Tibial artery (tissue), 4 donors: ENCODE measurements around the gene SLC5A5.

Source experiments
- DNase-seq, 2 donors: peaks; one replicate each; pipeline ENCODE4 v3.0.0-alpha.2; 2019
- H3K27ac ChIP-seq, 2 donors: fragments of 200-600 bp; sonication (generic) in 1 of 2; 1 replicate in 1 of 2; 2 replicates in 1 of 2; pipeline ENCODE4 v1.5.1; 2018 to 2019; ENCODE audit warnings: mild to moderate bottlenecking in 1 of 2
- H3K27me3 ChIP-seq, 2 donors: fragments of 200-600 bp; sonication (generic) in 1 of 2; one replicate each; pipeline versions ENCODE4 v1.5.1 to v1.6.0; 2016 to 2019
- H3K36me3 ChIP-seq, 3 donors: fragments of 200-600 bp; sonication (generic) in 2 of 3; one replicate each; pipeline ENCODE4 v1.5.1; 2016 to 2019; ENCODE audit warnings: mild to moderate bottlenecking in 2 of 3
- H3K4me1 ChIP-seq, 4 donors: fragments of 200-600 bp; sonication (generic) in 2 of 4; 1 replicate in 3 of 4; 2 replicates in 1 of 4; pipeline ENCODE4 v1.5.1; 2016 to 2019
- H3K4me3 ChIP-seq, 2 donors: fragments of 200-600 bp; sonication (generic) in 1 of 2; 1 replicate in 1 of 2; 2 replicates in 1 of 2; pipeline ENCODE4 v1.5.1; 2018 to 2019; ENCODE audit warnings: mild to moderate bottlenecking in 2 of 2
- H3K9me3 ChIP-seq, 3 donors: fragments of 200-600 bp; sonication (generic) in 1 of 3; one replicate each; pipeline ENCODE4 v1.5.1; 2016 to 2019
- CTCF ChIP-seq, 2 experiments: fragments of 200-600 bp in 1 of 2; fragments of 450-650 bp in 1 of 2; IDR thresholded peaks; one replicate each; pipeline ENCODE4 v1.5.1; 2017 to 2019; ENCODE audit warnings: antibody characterized with exemption in 2 of 2, mild to moderate bottlenecking in 1 of 2, moderate library complexity in 1 of 2
- intact Hi-C: fragments of 100-400 bp; cut with DNase I; formaldehyde crosslinking; loops from one replicate; pipeline ENCODE4 v1.15.0; 2023; ENCODE audit warnings: low total_unique reads

The SLC5A5 gene

GRCh38 chr19:17933414-17934129 is 61.8 kb downstream of the SLC5A5 start:
- intact Hi-C loops: loop anchor here (5.0 kb wide), 1 partner anchor 76 kb away; the partner anchor contains the start of gene RPL18A
- no peak for TF ChIP-seq CTCF (IDR thresholded peaks at IDR 0.05)
- no peak for DNase-seq
- Histone ChIP-seq H3K4me1 (peaks cover 0 to 26% (median 18%) of the 10 kb centered on the region in 4 donors), H3K27me3 (no peaks in the 10 kb centered on the region), H3K9me3 (no peaks in the 10 kb centered on the region), H3K27ac (peak overlapping the region; percentile 69 to 79), H3K4me3 (peak overlapping the region; percentile 64 to 88), H3K36me3 (peaks cover 0 to 25% (median 15%) of the 10 kb centered on the region in 3 donors)

DNA sequence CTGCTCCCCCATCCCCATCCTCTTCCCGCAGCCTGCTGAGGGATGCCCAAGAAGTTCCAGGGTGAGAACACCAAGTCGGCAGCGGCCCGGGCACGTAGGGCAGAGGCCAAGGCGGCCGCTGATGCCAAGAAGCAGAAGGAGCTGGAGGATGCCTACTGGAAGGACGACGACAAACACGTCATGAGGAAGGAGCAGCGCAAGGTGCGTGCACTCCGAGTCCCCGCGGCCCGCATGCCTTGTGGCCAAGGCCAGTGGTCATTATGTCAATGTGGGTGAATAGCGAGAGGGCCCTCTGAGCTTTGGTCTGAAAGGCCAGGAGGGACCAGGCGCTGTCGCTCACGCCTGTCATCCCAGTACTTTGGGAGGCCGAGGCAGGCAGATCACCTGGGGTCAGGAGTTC is 64.6 kb downstream of the SLC5A5 start:
- peaks cover 0 to 53% (median 37%) of the 10 kb centered on the region in 3 donors for H3K36me3 ChIP-seq

GRCh38 chr19:17937371-17937900 is 65.7 kb downstream of the SLC5A5 start:
- peaks cover 0 to 19% (median 13%) of the 10 kb centered on the region in 4 donors for H3K4me1 ChIP-seq
- H3K36me3 ChIP-seq: peaks cover 0 to 64% (median 37%) of the 10 kb centered on the region in 3 donors
- no peaks in the 10 kb centered on the region for H3K27me3 ChIP-seq
- no peak overlapping the region for H3K4me3 ChIP-seq
- no peak for DNase-seq
- no peak for TF ChIP-seq CTCF (IDR thresholded peaks at IDR 0.05)
- intact Hi-C loops: no loop called here
- no peak overlapping the region for H3K27ac ChIP-seq
- no peaks in the 10 kb centered on the region for H3K9me3 ChIP-seq

More for the DNA sequence above, 64.6 kb downstream of the SLC5A5 start:
- intact Hi-C loops: no loop called here
- DNase-seq: no peak
- Histone ChIP-seq H3K27ac (no peak overlapping the region), H3K27me3 (no peaks in the 10 kb centered on the region), H3K4me3 (no peak overlapping the region), H3K4me1 (peaks cover 0 to 26% (median 18%) of the 10 kb centered on the region in 4 donors), H3K9me3 (no peaks in the 10 kb centered on the region)
- no peak for TF ChIP-seq CTCF (IDR thresholded peaks at IDR 0.05)

DNA sequence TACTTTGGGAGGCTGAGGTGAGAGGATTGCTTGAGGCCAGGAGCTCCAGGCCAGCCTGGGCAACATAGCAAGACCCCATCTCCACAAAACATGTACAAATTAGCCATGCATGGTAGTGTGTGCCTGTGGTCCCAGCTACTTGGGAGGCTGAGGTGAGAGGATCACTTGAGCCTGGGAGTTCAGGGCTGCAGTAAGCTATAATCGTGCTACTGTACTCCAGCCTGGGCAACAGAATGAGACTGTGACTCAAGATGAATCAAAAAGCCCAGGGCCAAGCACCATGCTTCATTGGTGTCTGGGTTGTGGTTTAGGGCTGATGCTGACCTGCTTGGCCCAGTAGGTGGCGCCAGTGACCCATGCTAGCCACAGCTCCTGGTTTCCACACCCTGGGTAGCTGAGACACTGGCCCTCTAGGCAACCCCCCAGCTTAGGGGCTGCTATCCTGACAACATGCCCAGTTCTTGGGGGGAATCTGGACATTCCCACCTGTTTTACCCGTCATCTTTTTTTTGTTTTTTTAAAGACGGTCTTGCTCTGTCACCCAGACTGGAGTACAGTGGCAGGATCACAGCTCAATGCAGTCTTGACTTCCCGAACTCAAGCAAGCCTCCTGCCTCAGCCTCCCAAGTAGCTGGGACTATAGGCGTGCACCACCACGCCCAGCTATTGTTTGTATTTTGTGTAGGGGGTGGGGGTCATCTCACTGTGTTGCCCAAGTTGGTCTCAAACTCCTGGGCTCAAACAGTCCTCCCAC is 66.5 kb downstream of the SLC5A5 start:
- TF ChIP-seq CTCF (IDR thresholded peaks at IDR 0.05): peak; percentile 93 to 94
- H3K9me3 ChIP-seq: no peaks in the 10 kb centered on the region
- peak; percentile 71 to 82 for DNase-seq
- H3K27me3 ChIP-seq: no peaks in the 10 kb centered on the region
- intact Hi-C loops: loop anchor here (2.0 kb wide), 1 partner anchor 59 kb away; no protein-coding TSS in a partner anchor
- H3K4me3 ChIP-seq: no peak overlapping the region
- no peak overlapping the region for H3K27ac ChIP-seq
- peaks cover 0 to 72% (median 42%) of the 10 kb centered on the region in 3 donors for H3K36me3 ChIP-seq
- H3K4me1 ChIP-seq: peaks cover 0 to 18% (median 12%) of the 10 kb centered on the region in 4 donors

DNA sequence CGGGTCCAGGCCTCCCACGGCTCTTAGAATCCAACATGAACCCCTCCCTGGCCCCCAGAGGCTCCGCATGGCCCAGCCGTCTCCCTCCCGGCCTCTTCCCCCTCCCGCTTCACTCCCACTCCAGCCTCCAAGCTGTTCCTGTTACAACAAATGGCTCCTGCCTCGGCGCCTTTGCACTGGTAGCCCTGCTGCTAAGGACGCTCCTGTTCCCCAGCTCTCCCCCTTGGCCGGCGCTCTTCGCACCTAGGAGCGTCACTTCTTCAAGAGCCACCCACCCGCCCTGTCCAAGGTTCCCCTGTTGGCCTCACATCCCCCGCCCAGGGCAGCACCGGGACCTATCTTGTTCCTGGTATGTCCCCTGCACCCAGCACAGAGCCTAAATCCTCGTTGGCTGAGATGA is 70.4 kb downstream of the SLC5A5 start:
- H3K4me3 ChIP-seq: no peak overlapping the region
- H3K4me1 ChIP-seq: peaks cover 0 to 6% (median under 1%) of the 10 kb centered on the region in 4 donors
- H3K27me3 ChIP-seq: no peaks in the 10 kb centered on the region
- H3K9me3 ChIP-seq: no peaks in the 10 kb centered on the region
- no peak overlapping the region for H3K27ac ChIP-seq
- TF ChIP-seq CTCF (IDR thresholded peaks at IDR 0.05): no peak
- H3K36me3 ChIP-seq: peaks cover 0 to 73% (median 42%) of the 10 kb centered on the region in 3 donors
- intact Hi-C loops: loop anchor here (5.0 kb wide), 1 partner anchor 120 kb away; no protein-coding TSS in a partner anchor
- no peak for DNase-seq
